VCaP (cell line): ENCODE results near the gene ZC2HC1B.

Experiments
- H3K27ac ChIP-seq: fragments of 450-650 bp; 2 replicates; pipeline ENCODE4 v1.5.1; 2017
- CTCF ChIP-seq: fragments of 450-650 bp; conservative IDR thresholded peaks from 2 replicates; pipeline ENCODE4 v1.5.1; 2017; ENCODE audit warnings: mild to moderate bottlenecking, moderate library complexity

The ZC2HC1B gene

DNA sequence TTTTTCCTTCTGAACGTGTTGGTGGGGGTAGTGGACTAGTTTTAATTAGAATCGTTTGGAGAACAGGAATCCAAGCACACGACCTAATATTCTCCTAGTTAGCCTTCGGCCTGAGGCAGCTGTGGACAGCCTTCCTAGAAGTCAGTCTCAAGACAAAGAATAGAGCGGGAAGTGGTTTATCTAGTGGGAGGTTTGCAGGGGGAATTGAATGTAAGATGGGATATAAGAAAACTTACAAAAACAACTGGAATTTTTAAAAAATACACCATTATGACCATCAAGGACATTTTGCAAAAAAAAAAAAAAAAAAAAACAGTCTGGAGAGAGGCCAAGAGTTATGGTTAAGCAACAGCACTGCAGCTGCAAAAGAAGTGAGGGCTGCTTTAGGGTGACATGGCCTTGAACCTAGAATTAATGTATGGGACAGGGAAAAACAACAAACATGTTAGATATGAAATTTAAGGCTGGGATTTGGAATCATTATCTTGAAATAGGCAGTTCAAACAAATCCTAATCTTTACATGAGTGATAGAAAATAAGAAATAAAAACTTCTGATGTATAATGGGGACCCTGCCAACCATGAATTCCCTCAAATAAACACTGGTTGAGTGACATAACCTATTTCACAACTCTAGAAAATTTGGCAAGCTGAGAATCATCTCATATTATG is 103.6 kb downstream of the ZC2HC1B start:
- TF ChIP-seq CTCF, result no peak
- H3K27ac ChIP-seq, result no peak overlapping the region

DNA sequence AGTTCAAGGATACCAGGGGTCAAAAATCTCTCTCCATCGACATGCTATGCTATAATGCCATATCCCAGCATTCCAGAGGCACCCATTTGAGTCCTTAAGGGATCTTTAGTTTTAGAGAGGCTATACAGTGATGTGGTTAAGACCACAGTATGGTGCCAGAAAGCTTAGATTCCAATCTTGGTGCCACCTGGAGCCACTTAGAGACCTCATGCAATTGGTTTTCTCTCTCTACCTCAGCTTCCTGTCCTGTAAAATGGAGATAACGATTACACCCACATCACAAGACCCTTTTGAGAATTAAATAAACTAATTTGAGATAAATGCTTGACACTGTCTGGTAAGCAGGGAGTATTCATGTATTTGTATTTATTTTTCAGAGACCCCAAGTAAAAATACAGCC is 104.8 kb downstream of the ZC2HC1B start:
- no peak for TF ChIP-seq CTCF
- H3K27ac ChIP-seq, result no peak overlapping the region

DNA sequence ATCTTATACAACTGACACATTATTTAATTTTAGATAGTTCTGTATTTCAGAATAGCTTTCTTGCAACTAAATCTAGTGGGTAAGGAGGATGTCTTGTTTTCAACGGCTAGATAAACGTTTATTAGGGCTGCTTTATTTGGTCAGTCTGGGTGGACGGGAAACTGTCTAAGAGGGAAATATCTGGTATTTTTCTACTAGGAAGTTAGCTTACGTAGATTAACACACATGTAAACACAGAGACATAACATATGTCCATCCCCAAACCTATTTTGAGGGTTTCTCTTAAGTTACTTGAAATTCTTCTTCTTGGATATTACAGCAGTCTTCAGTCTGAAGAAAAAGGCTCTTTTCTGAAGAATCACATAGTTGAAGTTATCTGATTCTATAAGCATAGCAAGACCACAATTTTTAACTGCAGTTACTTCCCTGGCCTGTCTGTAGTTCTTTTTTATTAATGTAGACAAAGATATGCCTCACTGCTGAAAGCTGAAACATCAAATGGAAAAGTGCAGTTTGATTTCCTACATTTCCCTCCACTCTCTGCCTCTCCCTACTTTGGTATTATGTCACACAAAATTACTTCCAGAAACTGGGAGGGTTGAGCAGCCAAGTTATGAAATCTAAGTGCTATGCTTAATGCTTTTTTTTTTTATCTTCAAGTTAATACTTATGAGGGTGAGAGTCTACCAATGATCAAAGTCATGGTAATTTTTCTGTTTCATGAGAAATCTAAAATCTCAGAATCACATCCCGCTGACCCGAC is 106.4 kb downstream of the ZC2HC1B start:
- no peak for TF ChIP-seq CTCF
- no peak overlapping the region for H3K27ac ChIP-seq

- H3K27ac ChIP-seq, result no peak overlapping the region
- no peak for TF ChIP-seq CTCF
Measured at GRCh38 chr6:143971482-143972205, 107.4 kb downstream of the ZC2HC1B start.

- no peak overlapping the region for H3K27ac ChIP-seq
- TF ChIP-seq CTCF, result no peak
Measured at GRCh38 chr6:143973097-143973966, 109.1 kb downstream of the ZC2HC1B start.

- H3K27ac ChIP-seq, result no peak overlapping the region
- no peak for TF ChIP-seq CTCF
Measured at GRCh38 chr6:143974089-143974488, 109.8 kb downstream of the ZC2HC1B start.
